ENCODE data around the gene IKZF2. TPM values are rescaled to one million over a fixed set of nuclear protein-coding genes. Genes with fewer than 3 reads are reported as not detected.

Gene IKZF2
- total RNA-seq, 1 donor from 2014 or later, result 57.0 TPM

- H3K9me3 Mint-ChIP-seq, result no peaks in the 10 kb centered on the region
- H3K27ac Mint-ChIP-seq, result no peak overlapping the region
Measured at GRCh38 chr2:212966884-212967283, 184.5 kb downstream of the IKZF2 start.

GRCh38 chr2:212962691-212963090, 188.7 kb downstream of the IKZF2 start:
- H3K4me1 Mint-ChIP-seq (ENCODE audit: unreplicated experiment), result peaks cover 11% of the 10 kb centered on the region
- peaks cover 13% of the 10 kb centered on the region for H3K36me3 Mint-ChIP-seq
- no peaks in the 10 kb centered on the region for H3K9me3 Mint-ChIP-seq
- TF ChIP-seq CTCF (conservative IDR thresholded peaks at IDR 0.05), result no peak
- no peak for DNase-seq (ENCODE audit: extremely low spot score, unreplicated experiment)
- H3K27me3 Mint-ChIP-seq, result no peaks in the 10 kb centered on the region
- no peak overlapping the region for H3K4me3 Mint-ChIP-seq
- no peak overlapping the region for H3K27ac Mint-ChIP-seq

More at GRCh38 chr2:212966884-212967283, 184.5 kb downstream of the IKZF2 start:
- no peak for TF ChIP-seq CTCF (conservative IDR thresholded peaks at IDR 0.05)
- peaks cover 9% of the 10 kb centered on the region for H3K4me1 Mint-ChIP-seq (ENCODE audit: unreplicated experiment)
- H3K36me3 Mint-ChIP-seq, result peaks cover 4% of the 10 kb centered on the region
- no peaks in the 10 kb centered on the region for H3K27me3 Mint-ChIP-seq
- DNase-seq (ENCODE audit: extremely low spot score, unreplicated experiment), result no peak
- H3K4me3 Mint-ChIP-seq, result no peak overlapping the region

GRCh38 chr2:212961255-212961654, 190.2 kb downstream of the IKZF2 start:
- Mint-ChIP-seq H3K4me1 (ENCODE audit: unreplicated experiment) (peaks cover 17% of the 10 kb centered on the region), H3K27ac (peak overlapping the region; percentile 22), H3K36me3 (peaks cover 18% of the 10 kb centered on the region), H3K9me3 (peaks cover 6% of the 10 kb centered on the region), H3K4me3 (no peak overlapping the region), H3K27me3 (no peaks in the 10 kb centered on the region)
- no peak for TF ChIP-seq CTCF (conservative IDR thresholded peaks at IDR 0.05)
- DNase-seq (ENCODE audit: extremely low spot score, unreplicated experiment), result no peak

- Mint-ChIP-seq H3K36me3 (peaks cover 18% of the 10 kb centered on the region), H3K27me3 (no peaks in the 10 kb centered on the region), H3K9me3 (peaks cover 6% of the 10 kb centered on the region), H3K4me1 (ENCODE audit: unreplicated experiment) (peaks cover 19% of the 10 kb centered on the region), H3K4me3 (no peak overlapping the region), H3K27ac (no peak overlapping the region)
- DNase-seq (ENCODE audit: extremely low spot score, unreplicated experiment), result no peak
- TF ChIP-seq CTCF (conservative IDR thresholded peaks at IDR 0.05), result no peak
Measured at GRCh38 chr2:212960336-212960735, 191.1 kb downstream of the IKZF2 start.

- peak overlapping the region; percentile 80 for H3K27ac Mint-ChIP-seq
- H3K4me1 Mint-ChIP-seq (ENCODE audit: unreplicated experiment), result peaks cover 19% of the 10 kb centered on the region
- peaks cover 6% of the 10 kb centered on the region for H3K9me3 Mint-ChIP-seq
- no peak for TF ChIP-seq CTCF (conservative IDR thresholded peaks at IDR 0.05)
- H3K4me3 Mint-ChIP-seq, result no peak overlapping the region
- no peaks in the 10 kb centered on the region for H3K27me3 Mint-ChIP-seq
- DNase-seq (ENCODE audit: extremely low spot score, unreplicated experiment), result no peak
- H3K36me3 Mint-ChIP-seq, result peaks cover 20% of the 10 kb centered on the region
Measured at GRCh38 chr2:212959471-212960117, 191.8 kb downstream of the IKZF2 start.
